DLD1 (cell line): Measurements from ENCODE around the gene EFCAB14.
"Not testable (repeated sequence)": the region's sequence is repeated elsewhere in the genome, so short reads cannot be mapped to it uniquely, and the experiment has no call there.

Source experiments
- in situ Hi-C: cut with HindIII; loops from 2 replicates; pipeline ENCODE4 v1.10.0; 2017; ENCODE audit warnings: low sequenced_read_pairs

EFCAB14 gene

GRCh38 chr1:46687921-46688509, 30.9 kb downstream of the EFCAB14 start:
- in situ Hi-C loops, result no loop called here

DNA sequence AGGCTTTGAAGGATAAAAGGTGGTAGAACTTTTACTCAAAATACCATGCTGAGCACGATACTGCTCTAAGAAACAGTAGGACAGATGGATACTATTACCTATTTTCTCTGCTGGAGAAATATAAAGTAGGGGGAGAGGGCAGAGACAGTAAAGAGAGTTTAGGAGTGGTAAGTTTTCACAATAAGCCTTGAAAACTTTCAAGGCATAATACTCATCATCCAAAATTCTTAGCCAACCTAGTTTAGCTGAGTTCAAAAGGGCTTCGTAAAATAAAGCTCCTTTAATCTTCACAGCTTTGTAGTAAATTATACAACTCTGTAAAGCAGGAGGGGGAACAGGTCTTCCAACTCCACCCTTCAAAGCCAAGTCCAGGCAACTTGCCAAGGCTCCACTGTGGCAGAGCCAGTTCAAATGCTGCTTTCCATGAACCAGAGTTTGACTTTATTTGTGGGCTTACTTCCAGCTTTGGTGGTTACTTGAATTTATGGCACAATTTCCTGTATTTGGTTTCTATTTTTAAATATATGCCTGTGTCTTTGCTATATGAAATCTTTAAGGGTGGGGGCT, 31.7 kb downstream of the EFCAB14 start:
- in situ Hi-C loops, result no loop called here

GRCh38 chr1:46686255-46686654, 32.7 kb downstream of the EFCAB14 start:
- in situ Hi-C loops, result no loop called here

GRCh38 chr1:46684670-46685069, 34.2 kb downstream of the EFCAB14 start:
- in situ Hi-C loops, result no loop called here

DNA sequence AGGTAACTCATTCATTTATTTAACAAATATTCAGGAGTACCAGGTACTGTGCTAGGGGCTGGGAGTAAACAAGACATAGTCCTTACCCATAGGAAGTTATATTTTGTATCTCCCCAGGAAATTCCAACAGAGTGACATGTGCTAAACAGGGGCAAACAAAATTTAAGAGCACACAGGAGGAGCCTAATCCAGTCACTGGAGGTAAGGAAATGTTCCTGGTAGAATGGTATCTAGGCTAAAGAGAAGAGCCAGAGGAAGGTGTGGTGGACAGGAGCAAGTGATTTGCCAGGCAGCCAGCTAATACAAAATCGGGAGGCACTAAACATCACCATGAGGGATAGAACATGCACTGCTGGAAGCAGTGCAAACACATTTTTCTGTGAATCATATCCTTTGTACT, 36.9 kb downstream of the EFCAB14 start:
- in situ Hi-C loops, result no loop called here

- in situ Hi-C loops, result no loop called here
Observed at GRCh38 chr1:46681333-46682034, 37.4 kb downstream of the EFCAB14 start.

GRCh38 chr1:46679789-46680573, 38.9 kb downstream of the EFCAB14 start:
- in situ Hi-C loops, result no loop called here

GRCh38 chr1:46677339-46677738, 41.6 kb downstream of the EFCAB14 start:
- in situ Hi-C loops, result no loop called here

GRCh38 chr1:46676531-46676930, 42.4 kb downstream of the EFCAB14 start:
- in situ Hi-C loops, result no loop called here

DNA sequence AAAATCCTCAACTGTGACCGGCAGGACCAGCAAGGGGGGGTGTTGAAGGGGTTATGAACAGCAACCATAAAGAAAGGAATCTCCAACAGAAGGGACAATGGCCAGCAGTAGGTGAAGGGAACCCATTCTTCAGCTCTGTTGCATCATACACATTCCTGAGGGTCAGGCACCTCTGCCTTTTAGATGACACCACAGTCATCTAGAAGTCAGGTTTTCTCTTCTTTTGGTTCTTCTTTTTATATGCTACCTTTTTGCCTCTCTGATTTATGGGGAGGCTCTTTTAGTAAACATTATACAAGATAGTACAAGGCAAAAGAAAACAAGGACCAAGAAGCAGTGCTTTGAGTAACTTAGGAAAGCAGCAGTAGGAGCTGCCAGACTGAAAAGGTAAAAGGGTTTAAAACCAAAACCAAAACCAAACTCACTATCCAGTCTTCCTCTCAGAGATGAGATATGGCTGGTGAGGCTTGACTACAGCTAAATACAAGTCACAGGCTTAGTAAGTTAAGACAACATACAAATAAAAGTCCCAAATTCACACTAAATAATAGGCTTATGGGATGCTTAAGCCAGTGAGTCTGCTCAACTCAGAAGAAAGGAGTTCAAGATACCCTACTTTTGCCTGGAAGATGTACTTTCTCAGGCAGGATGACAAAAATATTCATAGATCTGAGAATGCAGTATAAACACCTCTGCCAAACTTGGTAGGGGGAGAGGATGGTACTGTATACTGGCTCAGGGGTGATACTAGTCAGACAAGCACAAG, 43.2 kb downstream of the EFCAB14 start:
- in situ Hi-C loops, result no loop called here

GRCh38 chr1:46673749-46674182, 45.1 kb downstream of the EFCAB14 start:
- in situ Hi-C loops, result no loop called here

- in situ Hi-C loops, result no loop called here
Observed at GRCh38 chr1:46672696-46673095, 46.2 kb downstream of the EFCAB14 start.

DNA sequence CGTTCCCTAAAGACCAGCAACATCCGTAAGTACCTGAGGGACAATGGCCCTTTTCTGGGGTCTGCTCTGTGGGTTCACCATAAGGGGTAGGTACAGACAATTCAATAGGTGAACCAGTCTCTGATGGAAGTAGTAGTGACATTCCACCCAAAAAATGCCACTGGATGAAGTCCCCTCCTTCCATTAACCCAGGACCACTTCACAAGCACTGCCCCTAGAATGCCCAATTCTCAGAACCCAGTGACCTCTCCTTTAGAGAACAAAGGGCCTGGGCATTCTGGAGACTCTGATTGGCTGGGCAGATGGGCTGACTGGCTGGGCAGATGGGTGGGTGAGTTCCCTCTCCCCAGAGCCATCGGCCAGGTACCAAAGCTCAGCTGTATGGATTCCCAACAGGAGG, 47.4 kb downstream of the EFCAB14 start, which contains the start of gene TEX38:
Gene TEX38, plus strand, starts transcription at position 301 of the 400 bp plus-strand sequence. Its CDS starts 81 bp downstream, at position 382.
- in situ Hi-C loops, result no loop called here

- in situ Hi-C loops, result no loop called here
Observed at GRCh38 chr1:46670134-46670533, 48.8 kb downstream of the EFCAB14 start.

- in situ Hi-C loops, result no loop called here
Observed at GRCh38 chr1:46667782-46668760, 50.8 kb downstream of the EFCAB14 start, which contains the start of gene ATPAF1. ATPAF1 (minus strand) TSS chr1:46668364; CDS start chr1:46668322, 42 bp downstream.

- in situ Hi-C loops, result no loop called here
Observed at GRCh38 chr1:46665983-46666382, 52.9 kb downstream of the EFCAB14 start.

DNA sequence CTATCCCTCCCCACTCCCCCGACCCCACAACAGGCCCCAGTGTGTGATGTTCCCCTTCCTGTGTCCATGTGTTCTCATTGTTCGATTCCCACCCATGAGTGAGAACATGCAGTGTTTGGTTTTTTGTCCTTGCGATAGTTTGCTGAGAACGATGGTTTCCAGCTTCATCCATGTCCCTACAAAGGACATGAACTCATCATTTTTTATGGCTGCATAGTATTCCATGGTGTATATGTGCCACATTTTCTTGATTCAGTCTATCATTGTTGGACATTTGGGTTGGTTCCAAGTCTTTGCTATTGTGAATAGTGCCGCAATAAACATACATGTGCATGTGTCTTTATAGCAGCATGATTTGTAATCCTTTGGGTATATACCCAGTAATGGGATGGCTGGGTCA, 56.0 kb downstream of the EFCAB14 start:
- in situ Hi-C loops, result not testable (repeated sequence)

GRCh38 chr1:46660116-46660515, 58.8 kb downstream of the EFCAB14 start:
- in situ Hi-C loops, result not testable (repeated sequence)

- in situ Hi-C loops, result no loop called here
Observed at GRCh38 chr1:46659307-46659870, 59.5 kb downstream of the EFCAB14 start.
